T-helper 1 cell treated with Interleukin-12 subunit alpha and Interleukin-12 subunit beta and Interleukin-4 antibody, amounts not matched to agents 30 ng/mL and 1 ng/mL, for 36 hours (primary cell): ENCODE measurements around the gene TPBGL. TPM values are rescaled to one million over a fixed set of nuclear protein-coding genes. Genes with fewer than 3 reads are reported as not detected.

Experiments
- intact Hi-C: fragments of 100-400 bp; cut with micrococcal nuclease; formaldehyde crosslinking; loops from one replicate; pipeline ENCODE4 v1.15.1; 2024
- total RNA-seq: library from RNA; stranded (reverse); gene quantifications from 2 replicates; pipeline ENCODE4 v1.2.3, GENCODE V29; 2022

TPBGL gene
- total RNA-seq, 1 donor from 2014 or later: 0.17 TPM

DNA sequence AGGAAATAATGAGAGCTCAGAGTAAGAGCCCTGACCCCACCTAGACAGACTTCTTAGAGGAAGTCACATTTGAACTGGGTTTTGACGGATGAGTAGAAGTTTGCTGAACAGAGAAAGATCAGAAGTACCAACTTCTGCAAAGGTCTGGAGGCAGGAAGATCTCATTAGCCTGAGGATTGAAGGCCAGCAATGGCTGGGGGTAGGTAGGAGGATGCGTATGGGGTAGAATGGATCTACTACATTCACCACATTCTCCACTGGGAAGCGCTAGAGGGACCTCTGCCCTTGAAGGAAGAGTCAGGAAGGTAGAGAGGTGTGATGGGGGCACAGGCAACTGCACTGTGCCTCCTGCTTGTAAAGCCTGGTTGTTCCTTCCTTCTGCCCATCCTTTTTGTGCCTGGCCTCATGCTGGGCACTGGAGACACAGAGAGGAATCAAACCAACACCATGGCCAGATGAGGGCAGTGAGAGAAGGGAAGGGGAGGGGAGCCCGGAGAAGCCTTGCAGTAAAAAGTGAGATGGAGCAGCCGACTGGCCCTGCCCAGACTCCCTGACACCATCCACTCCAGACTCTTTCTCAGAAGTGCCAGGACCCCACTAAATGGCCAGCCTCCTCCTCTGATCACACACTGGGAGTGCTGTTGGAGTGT lies 4.9 kb downstream of the TPBGL start:
- intact Hi-C loops: no loop called here

DNA sequence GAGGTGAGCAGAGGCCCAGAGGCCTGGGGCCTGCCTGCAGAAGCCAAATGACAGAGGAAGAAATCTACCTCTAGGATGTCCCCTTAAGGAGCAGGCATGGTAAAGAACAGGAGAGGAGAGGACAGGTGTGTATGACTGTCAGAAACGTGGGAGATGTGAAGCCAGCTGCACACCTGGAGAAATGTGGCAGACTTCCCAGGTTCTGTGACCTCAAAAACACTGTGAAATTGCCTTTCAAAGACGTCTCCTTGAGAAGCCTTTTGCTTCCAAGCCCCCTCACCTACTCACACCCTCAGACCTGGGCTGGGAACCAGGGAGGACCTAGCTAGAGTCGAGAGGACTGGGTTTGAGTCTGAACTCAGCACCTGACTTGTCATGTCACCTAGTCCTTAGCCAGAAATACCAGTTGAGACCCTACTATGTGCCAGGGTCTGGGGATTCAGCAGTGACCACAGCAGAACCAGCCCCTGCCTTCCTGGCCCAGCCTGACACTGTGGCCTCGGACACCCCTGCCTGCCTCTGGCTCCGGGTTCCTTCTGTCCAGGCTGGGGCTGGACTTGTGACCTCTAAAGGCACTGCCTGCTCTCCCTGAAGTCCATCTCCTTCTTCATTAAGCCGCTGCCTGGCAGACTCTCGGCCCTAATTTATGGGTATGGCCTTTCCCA lies 5.6 kb downstream of the TPBGL start:
- intact Hi-C loops: no loop called here

DNA sequence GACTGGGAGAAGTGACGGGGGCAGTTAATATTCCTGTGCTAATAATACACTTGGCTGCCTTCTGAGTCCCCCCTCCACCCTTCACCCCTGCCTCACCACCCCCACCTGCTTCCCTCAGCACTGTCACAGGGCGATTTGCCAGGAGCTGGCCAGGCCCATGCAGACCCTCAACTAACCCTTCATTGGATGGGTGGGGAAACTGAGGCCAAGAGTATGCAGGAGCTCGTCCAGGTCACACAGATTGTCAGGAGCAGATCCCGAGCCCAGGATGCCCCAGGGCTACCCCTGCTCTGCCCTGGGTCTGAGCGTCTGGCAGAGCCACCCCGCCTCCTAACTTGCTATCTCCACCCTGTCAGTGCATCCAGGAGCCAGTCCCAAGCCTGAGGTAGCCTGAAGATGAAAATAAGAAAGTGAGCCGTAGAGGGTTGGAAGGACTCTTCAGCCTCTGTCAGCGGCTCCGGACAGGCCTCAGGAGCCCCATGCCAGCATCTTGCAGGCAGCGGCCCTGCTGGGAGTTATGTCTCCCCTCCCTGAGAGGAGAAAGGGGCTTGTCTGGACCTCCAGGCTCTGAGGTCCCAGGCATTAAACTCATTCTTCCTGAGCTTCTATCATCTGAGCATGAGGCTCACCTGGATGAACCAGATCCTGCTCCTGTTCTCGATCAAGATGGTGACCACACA lies 6.2 kb downstream of the TPBGL start:
- intact Hi-C loops: no loop called here

DNA sequence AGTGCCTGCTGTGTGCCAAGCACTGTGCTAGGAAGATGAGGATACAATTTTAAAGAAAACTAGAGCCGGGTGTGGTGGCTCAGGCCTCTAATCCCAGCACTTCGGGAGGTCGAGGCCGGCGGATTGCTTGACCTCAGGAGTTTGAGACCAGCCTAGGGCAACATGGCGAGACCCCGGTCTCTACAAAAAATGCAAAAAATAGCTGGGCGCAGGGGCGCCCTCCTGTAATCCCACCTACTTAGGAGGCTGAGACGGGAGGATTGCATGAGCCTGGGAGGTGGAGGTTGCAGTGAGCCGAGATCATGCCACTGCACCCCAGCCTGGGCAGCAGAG lies 8.3 kb downstream of the TPBGL start:
- intact Hi-C loops: loop anchor here (1.0 kb wide), 7 partner anchors 35 to 320 kb away; partner anchors contain the start of genes SPCS2 and XRRA1

DNA sequence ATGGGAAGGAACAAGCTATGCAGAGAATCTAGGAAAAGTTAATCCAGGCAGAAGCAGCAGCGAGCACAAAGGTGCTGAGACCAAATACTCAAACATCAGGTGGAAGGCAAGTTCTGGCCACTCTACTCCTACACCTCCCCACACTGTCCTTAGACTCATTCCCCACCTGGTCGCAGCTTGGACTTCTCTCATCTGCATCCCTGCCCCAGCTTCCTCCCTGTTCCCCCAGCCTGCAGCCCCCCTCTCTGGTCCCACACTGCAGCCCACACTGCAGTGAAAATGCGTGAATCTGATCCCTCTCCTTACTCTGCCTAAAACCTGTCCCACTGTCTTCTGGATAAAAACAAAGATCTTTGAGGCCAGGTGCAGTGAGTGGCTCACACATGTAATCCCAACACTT lies 9.1 kb downstream of the TPBGL start:
- intact Hi-C loops: no loop called here

DNA sequence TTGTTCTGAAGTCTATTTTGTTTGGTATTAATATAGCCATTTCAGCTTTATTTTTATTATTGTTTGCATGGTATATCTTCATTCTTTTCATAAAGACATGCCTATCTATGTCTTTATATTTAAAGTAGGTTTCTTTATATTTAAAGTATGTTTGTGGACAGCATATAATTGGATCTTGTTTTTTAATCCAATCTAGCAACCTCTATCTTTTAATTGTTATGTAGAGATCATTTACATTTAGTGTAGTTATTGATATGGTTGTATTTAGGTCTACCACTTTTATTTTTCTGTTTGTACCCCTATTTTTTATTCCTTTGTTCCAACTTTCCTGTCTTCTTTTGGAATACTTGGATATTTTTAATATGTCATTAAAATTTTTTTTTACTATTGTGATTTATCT lies 13.8 kb downstream of the TPBGL start:
- intact Hi-C loops: no loop called here

DNA sequence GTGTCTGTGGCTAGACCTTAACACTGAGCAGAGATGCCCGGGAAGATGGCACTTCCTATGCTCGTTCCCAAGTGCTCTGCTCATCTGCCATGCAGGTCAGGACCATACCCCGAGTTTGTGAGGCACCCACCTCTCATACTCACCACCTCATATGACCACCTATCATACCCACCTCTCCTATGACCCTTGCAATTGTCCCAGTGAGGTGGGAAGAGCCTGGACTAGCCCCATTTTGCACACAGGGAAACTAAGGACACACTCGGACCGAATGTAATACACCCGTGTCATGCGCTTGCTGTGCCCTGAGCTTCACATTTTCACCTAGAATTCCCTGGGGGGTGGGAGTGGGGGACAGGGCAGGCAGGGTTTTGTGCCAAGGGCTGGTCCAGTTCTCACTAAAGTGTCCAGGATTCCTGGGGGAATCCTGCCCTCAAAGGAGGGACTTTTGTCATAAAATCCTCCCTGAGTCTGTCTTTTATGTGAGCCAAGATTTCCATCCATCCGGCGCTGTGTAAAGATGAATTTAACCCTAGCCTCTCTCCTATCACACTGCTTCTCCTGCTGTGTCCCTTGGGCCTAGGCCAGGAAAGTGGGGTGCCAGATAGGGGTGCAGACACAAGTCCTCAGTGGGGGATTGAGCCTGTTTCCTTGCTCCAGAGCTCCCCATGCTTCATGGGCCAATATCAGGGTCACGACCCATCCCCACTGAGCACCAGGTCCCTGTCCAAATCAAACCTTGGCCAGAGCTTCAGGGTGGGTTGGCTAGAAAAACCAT lies 20.0 kb downstream of the TPBGL start:
- intact Hi-C loops: no loop called here

DNA sequence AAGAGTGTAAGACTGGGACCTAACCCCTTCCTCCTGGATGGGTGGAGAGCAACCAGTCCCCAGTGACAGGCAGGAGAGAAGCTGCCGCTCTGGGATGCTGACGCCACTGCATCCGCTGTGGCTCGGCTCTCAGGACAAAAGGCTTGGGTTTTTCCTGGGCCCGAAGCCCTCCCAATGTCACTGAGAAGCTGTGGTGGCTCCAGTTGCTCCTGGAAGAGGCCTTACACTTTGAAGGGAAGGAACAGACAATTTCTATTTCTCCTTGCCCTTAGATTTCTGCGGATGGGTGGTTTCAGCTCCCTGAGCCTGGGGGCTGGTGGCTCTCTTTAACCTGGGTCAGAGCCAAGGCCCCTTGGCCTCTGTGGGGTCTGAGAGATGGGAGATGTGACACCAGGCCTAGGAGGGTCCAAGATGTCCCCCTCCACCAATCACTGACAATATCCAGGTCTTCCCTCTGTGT lies 21.4 kb downstream of the TPBGL start:
- intact Hi-C loops: no loop called here

DNA sequence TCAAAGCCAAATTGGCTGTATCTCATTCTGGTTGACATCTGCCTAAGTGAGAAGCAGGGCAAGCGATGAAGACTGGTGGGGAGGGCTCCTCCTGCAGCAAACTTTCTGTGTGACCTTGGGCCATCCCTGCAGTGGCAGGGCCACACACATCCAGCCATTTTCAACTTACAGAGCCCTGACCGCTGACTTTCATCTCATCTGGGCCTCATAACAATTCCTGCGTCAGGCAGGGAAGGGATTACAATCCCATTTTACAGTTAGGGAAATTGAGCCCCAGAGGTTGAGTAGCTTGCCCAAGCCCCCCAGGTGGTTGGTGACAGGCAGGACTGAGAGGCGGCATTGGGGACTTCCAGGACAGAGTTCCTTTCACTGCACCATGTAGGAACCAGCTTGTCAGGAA lies 21.9 kb downstream of the TPBGL start:
- intact Hi-C loops: no loop called here

DNA sequence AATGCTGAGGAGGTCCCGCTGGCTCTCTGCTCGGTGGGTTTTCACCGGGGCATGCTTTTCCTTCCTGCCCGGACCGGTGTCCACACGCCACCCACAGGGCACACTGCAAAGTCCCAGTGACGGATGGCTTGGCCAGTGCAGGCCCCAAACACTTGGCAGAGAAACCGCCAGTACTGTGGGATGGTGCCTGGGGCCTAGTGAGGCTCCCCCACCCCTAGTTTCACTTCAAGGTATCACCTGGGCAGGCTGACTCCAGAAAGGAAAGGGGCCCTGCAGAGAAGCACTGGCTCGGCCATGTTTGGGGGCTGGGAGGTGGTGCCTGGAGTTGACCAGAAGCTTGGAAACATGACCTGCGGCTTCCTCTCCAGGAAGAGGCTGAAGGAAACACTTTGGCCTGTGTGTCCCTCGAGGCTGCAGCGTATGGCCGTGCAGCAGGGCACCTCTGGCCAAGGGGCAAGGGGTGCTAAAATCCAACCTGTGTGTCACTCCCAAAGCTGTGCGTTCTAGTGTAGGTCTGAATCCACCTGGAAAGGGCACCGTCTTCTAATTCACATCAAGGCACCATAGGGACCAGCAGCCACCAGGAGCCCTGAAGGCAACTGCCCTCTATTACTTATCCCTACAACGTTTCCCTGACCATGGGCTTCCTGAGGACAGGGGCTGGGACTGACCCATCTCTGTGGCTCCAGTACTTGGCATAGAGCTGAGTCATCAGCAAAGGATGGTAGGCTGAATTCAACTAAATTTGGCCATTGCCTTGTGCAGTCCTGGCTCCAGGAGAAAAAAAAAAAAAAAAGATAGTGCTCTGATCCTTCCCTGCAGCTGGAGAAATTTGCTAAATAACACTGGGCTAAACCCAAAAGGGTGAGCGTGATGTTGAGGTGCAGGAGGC lies 22.6 kb downstream of the TPBGL start:
- intact Hi-C loops: no loop called here

DNA sequence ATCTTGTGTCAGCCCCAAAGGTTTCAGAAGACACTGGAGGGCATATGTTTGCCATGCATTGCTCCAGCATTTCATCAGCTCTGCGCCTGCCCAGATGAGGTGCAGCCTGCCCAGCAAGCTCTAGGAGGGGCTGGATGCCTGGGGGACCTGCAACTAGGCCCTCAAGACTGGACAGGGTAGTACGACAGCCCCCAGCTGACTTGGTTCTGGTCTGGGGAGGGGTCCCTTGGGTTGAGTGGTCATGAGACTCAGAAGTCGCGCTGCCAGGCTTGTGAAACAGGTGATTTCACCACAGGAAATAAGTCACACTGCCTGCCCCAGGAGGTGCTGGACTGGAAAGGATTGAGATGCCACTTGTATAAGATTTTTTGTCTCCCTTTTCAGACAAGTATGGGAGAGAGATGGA lies 23.4 kb downstream of the TPBGL start:
- intact Hi-C loops: no loop called here

DNA sequence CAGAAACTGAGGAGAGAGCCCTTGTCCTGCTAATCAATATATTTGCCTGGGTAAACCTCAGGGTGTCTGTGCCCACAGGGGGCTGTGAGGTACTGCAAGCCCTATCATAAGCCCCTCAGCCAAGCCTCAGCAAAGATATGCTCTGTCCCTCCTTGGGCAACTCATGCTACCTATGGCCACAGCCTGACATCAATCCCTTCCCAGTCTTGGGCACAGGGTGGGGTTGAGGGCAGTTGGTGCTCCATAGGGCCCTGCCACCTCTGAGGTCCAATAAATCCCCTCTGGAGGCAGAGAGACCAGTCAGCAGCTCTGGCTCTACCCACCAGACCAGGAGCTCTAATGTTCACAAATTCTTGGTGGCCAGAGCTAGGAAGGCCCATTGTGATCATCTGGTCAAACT lies 23.8 kb downstream of the TPBGL start:
- intact Hi-C loops: no loop called here

DNA sequence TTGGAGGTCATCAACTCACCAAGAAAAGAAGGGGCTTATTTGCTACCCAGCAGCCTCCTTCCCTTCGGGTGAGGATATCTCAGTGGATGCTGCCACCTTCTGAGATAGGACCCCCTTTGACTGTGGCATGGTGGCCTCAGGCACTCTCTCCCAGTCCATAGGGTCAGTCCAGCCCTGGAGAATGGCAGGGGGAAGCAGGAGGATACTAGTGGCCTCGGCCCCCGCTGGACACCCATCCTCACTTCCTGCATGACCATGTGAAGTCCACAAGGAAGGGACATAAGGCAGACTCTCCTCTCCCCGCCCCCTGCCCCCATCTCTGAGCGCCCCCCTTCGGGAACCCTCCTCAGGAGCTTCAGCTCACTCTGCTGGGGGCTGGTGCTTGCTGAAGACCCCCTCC lies 24.4 kb downstream of the TPBGL start:
- intact Hi-C loops: no loop called here

DNA sequence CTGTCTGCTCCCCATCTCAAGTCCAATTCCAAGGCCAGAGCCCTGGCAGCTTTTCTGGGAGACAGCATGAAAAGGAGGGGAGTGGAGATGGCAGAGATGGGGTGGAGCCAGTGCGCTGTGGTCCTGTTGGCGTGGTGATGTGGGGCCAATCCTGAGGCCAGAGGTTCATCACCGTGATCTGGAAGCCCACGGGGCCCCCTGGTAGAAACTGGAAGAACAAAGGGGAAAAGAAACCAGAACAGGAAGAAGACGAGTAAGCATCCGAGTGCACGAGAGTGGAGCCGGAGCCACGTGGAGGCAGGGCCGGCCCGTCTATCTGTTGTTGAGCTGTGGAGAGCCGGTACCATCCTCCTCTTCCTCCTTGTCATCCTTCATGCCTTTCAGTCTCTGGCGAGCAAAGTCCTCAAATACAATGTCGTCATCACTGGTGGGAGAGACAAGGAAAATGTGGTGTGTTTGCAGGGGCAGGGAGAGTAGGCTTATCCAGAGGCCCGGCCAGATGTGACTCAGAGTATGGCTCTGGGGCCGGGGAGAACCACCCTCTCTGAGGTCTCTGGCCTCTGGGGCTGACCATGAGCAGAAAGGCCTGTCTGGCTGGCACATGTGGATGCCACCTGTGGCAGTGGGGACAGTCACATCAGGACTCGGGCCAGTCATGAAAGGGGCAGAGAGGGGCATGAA lies 25.4 kb downstream of the TPBGL start:
- intact Hi-C loops: no loop called here

DNA sequence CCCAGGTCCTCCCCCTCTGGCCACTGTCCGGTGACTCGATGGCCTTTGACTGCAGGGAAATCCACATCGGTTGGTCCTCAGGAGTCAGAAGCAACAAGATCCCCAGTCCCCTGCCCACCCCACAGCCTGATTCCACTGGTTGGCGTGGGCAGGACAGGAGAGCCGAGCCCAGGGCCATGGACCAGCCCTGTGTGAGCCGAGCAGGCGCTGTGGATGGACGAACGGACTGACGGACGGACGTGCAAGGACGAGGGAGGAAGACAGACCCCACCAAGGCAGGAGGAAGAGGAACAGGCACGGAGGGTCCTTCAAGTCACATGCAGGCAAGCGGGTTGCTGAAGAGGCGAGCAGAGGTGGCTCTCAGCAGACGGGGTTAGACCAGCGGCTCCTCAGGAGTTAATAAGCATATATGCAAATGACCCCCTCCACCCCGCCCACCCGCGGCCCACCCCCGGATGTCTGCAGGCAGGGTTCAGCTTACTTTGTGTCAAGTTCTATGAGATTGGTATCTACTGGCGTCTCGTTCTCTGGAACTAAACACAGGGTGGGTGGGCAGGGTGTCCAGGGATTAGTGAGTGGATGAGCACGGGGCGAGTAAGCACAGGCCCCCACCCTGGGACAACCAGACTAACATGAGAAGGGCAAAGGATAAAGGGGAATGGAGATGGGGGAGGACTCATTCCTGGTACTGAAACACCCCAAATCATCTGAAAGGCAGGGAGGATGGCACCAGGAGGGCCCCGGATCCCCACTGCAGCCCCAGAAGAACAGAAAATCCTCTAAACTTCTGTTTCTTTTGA lies 26.8 kb downstream of the TPBGL start:
- intact Hi-C loops: no loop called here

DNA sequence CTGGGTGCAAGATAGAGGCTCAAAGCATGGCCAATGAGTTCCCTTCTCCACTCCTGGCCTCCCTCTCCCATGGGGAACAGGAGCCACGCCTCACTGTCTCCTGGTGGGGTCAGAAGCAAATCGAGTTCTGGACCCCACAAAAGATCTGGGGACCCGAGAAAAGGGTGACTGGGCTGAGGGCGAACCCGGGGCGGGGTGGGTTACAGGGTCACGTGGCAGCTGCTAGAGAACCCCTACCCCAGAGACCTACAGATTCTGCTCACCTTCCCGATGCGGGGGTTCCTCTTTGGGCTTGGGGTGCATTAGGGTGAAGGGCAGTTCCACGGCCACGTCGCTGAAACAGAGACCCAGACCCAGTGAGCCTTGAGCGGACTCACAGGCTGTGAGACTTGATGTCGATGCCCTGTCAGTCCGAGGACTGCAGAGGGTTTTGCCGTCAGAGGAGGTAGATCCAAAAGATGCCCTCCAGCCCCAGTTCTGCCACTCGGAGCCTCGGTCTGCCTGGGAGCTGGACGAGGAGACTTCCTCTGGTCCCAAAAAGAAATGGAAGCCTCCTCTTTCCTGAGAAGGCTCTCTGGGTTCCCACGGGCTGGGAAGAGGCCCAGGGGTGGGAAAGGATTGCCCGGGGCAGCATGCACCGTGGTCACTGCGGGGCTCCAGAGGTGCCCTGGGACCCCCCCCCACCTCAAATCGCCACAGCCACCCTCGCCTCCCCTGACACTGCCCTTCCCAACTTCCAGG lies 28.2 kb downstream of the TPBGL start:
- intact Hi-C loops: no loop called here

DNA sequence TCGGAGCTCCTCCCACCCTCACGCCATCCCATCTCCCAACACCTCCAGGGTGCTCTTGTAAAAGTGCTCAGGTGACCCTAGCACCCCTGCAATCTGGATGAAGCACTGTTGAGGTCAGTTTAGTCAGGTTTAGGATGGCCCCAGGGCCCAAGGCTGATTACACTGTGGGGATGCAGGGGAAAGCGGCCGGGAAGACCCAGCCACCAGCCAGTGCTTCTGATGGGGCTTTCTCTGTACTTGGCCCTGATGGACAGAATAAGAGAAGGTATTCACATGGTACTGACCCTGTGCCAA lies 28.7 kb downstream of the TPBGL start:
- intact Hi-C loops: no loop called here

DNA sequence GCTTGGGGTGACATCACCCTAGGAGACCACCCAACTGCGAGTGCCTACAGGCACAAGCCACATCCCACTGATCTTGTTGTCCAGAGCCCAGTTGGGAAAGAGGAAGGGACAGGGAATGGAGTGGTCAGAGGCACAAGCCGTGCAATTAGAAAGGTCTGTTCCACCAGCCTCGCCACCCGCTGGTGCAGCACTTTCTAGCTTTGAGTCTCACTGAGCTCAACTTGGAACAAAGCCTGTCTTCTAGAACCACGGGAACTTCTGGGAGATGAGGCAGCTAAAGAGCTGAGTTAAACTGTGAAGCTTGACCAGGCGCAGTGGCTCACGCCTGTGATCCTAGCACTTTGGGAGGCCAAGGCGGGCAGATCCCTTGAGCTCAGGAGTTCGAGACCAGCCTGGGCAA lies 29.3 kb downstream of the TPBGL start:
- intact Hi-C loops: no loop called here

DNA sequence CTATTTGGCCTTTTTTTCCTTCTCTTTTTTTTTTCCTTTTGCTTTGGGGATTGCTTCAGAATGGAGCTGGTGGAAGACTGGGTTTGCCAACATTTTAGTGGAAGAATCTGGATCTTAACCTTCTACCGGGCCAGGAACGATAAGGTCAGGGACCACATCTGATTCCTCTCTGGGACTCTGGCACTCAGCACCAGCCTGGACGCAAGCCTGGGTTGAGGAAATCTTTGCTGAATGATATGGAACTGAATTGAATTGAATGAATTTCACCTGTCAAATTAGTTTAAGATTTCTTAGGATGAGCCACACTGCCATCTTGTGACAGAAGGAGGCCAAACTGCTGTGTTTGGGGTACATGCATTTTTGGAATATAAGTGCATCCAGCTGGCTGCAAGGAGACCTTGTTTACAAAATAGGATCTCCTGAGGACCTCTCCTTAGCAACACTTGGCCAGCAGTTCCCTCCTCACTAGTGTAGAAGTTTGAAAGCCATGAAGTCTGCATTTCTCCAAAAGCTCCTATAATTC lies 30.4 kb downstream of the TPBGL start:
- intact Hi-C loops: no loop called here
